ENCODE data around the gene IARS1. TPM values are rescaled to one million over a fixed set of nuclear protein-coding genes. Genes with fewer than 3 reads are reported as not detected.

Gene IARS1
- total RNA-seq, 4 donors from 2014 or later, result 25.4 to 70.7 (median 48.0) TPM

DNA sequence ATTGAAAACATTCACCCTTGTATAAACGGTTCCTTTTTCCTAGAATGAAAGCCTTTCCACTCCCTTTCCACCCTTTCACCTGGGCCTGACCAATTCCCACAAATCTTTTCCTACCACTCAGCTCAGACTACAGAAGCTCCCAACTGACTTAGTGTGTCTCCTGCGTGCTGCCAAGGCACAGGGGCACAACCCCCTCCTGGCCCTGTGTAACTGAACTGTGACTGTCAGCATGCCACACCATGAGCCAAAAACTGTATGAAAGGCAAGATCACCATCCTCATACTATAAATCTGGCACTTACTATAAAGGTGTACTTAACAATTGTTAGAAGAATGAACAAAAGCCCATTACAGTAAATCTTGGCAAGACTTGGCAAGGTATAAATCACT is 20.1 kb upstream of the IARS1 start:
- in situ Hi-C loops (cut with MboI; ENCODE audit: low pct_ligation_motif_present in 1 of 4, low pct_unique_long_range_greater_than_20kb in 1 of 4, low sequenced_read_pairs in 3 of 4), result loop anchor here in 1 of 4 donors (25.0 kb wide), 1 partner anchor 324 kb away; no protein-coding TSS in a partner anchor
- H3K27me3 ChIP-seq, result no peaks in the 10 kb centered on the region
- TF ChIP-seq POLR2A (IDR thresholded peaks at IDR 0.05) (no peak), POLR2AphosphoS5 (IDR thresholded peaks at IDR 0.05) (no peak), EP300 (IDR thresholded peaks at IDR 0.05; ENCODE audit: low read depth) (no peak)
- TF ChIP-seq, protein P1, sequence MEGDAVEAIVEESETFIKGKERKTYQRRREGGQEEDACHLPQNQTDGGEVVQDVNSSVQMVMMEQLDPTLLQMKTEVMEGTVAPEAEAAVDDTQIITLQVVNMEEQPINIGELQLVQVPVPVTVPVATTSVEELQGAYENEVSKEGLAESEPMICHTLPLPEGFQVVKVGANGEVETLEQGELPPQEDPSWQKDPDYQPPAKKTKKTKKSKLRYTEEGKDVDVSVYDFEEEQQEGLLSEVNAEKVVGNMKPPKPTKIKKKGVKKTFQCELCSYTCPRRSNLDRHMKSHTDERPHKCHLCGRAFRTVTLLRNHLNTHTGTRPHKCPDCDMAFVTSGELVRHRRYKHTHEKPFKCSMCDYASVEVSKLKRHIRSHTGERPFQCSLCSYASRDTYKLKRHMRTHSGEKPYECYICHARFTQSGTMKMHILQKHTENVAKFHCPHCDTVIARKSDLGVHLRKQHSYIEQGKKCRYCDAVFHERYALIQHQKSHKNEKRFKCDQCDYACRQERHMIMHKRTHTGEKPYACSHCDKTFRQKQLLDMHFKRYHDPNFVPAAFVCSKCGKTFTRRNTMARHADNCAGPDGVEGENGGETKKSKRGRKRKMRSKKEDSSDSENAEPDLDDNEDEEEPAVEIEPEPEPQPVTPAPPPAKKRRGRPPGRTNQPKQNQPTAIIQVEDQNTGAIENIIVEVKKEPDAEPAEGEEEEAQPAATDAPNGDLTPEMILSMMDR (IDR thresholded peaks at IDR 0.05), result no peak
- H3K27ac ChIP-seq, result no peak overlapping the region
- intact Hi-C loops (cut with DNase I; ENCODE audit: low total_unique reads), result no loop called here
- 80 to 88% methylated on average over 1 to 2 of the region's 2 CpGs for WGBS, 2 donors (ENCODE audit: low coverage in 1 of 2)
- no peaks in the 10 kb centered on the region for H3K4me1 ChIP-seq
- H3K9me3 ChIP-seq, result no peaks in the 10 kb centered on the region
- peaks cover 0 to 51% (median 24%) of the 10 kb centered on the region in 4 donors for H3K36me3 ChIP-seq
- no peak for DNase-seq
- H3K4me3 ChIP-seq, result no peak overlapping the region

DNA sequence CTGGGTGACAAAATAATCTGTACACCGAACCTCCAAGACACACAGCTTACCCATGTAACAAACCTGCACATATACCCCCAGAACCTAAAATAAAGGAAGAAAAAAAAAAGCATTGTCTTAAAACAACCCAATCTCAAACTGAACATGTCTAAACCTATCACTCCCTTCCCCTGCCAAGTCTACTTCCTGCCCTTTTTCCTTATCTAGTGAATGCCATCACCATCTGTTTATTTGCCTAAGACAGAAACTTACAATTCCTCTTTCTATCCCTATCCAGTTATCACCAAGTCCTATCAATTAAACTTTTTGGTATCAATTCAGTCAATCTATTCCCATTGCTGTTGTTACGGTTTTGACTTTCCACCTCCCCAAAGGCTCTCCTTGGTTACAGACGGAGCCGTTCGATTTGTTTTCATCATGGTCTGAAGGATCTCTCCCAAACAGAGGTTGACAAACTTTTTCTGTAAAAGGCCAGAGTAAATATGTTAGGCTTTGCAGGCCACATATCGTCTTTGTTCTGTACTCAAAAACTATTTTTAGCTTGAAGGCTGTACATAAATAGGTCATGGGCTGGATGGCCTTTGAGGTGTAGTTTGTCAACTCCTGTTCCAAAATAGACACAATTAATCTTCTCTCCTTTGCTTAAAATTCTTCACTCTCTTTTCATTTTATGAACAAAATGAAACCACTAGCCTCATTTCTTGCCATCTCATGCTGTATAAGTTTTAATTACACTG is 19.6 kb upstream of the IARS1 start:
- in situ Hi-C loops (cut with MboI; ENCODE audit: low pct_ligation_motif_present in 1 of 4, low pct_unique_long_range_greater_than_20kb in 1 of 4, low sequenced_read_pairs in 3 of 4), result loop anchor here in 1 of 4 donors (25.0 kb wide), 1 partner anchor 324 kb away; no protein-coding TSS in a partner anchor

DNA sequence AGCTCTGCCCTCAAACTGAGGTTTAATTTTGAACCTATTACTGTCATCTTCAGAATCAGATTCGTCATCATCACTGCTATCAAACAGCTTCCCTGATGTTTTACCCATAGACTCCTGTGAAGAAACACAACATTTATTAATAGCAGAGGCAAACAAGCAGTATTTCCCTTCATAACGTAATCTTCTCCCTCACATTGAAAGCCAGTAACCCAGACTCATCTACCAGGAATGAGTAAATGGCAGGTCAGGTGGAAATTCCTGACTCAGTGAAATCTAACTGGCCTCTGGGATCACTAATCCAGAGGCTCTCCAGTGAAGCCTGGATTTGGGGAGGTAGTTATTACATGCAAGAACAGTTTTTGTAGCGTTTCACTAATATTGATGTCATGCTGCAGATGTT is 17.1 kb upstream of the IARS1 start:
- no peak overlapping the region for H3K4me3 ChIP-seq
- in situ Hi-C loops (cut with MboI; ENCODE audit: low pct_ligation_motif_present in 1 of 4, low pct_unique_long_range_greater_than_20kb in 1 of 4, low sequenced_read_pairs in 3 of 4), result loop anchor here in 1 of 4 donors (25.0 kb wide), 1 partner anchor 327 kb away; no protein-coding TSS in a partner anchor
- 76 to 100% methylated on average over 2 to 3 of the region's 3 CpGs for WGBS, 2 donors (ENCODE audit: low coverage in 1 of 2)
- H3K27ac ChIP-seq, result no peak overlapping the region
- peaks cover 0 to 59% (median 23%) of the 10 kb centered on the region in 4 donors for H3K36me3 ChIP-seq
- intact Hi-C loops (cut with DNase I; ENCODE audit: low total_unique reads), result no loop called here
- TF ChIP-seq POLR2A (IDR thresholded peaks at IDR 0.05) (no peak), POLR2AphosphoS5 (IDR thresholded peaks at IDR 0.05) (no peak), EP300 (IDR thresholded peaks at IDR 0.05; ENCODE audit: low read depth) (no peak)
- TF ChIP-seq, protein P1 (IDR thresholded peaks at IDR 0.05), result no peak
- no peaks in the 10 kb centered on the region for H3K27me3 ChIP-seq
- DNase-seq, result no peak
- H3K4me1 ChIP-seq, result no peaks in the 10 kb centered on the region
- no peaks in the 10 kb centered on the region for H3K9me3 ChIP-seq

More for the DNA sequence above, 19.6 kb upstream of the IARS1 start:
- Histone ChIP-seq H3K4me1 (no peaks in the 10 kb centered on the region), H3K4me3 (no peak overlapping the region), H3K9me3 (no peaks in the 10 kb centered on the region), H3K36me3 (peaks cover 0 to 51% (median 24%) of the 10 kb centered on the region in 4 donors), H3K27me3 (no peaks in the 10 kb centered on the region), H3K27ac (no peak overlapping the region)
- 89 to 96% methylated on average over 6 of the region's 6 CpGs for WGBS, 2 donors (ENCODE audit: low coverage in 1 of 2)
- intact Hi-C loops (cut with DNase I; ENCODE audit: low total_unique reads), result no loop called here
- DNase-seq, result no peak
- TF ChIP-seq POLR2A (IDR thresholded peaks at IDR 0.05) (no peak), EP300 (IDR thresholded peaks at IDR 0.05; ENCODE audit: low read depth) (no peak), POLR2AphosphoS5 (IDR thresholded peaks at IDR 0.05) (no peak)
- TF ChIP-seq, protein P1 (IDR thresholded peaks at IDR 0.05), result no peak

DNA sequence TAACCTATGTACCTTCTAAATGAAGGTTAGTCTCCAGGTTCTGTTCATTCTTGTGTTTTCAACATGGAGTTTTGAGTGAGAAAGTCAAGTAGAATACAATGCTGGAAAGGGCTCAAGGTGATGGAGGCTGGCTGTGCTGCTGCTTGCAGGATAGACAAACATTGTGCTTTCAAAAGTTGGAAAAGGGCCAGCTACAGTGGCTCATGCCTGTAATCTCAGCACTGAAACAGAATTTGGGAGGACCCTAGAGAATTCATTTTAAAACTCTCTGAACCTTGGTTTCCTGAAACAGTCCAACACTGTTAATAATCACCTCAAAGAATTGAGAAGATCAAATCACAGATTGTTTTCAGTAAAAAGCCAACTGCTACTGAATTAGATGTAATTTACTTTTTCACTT is 15.4 kb upstream of the IARS1 start:
- intact Hi-C loops (cut with DNase I; ENCODE audit: low total_unique reads), result no loop called here
- peaks cover 0 to 70% (median 31%) of the 10 kb centered on the region in 4 donors for H3K36me3 ChIP-seq
- in situ Hi-C loops (cut with MboI; ENCODE audit: low pct_ligation_motif_present in 1 of 4, low pct_unique_long_range_greater_than_20kb in 1 of 4, low sequenced_read_pairs in 3 of 4), result loop anchor here in 1 of 4 donors (25.0 kb wide), 1 partner anchor 328 kb away; no protein-coding TSS in a partner anchor

More for the DNA sequence above, 15.4 kb upstream of the IARS1 start:
- Histone ChIP-seq H3K27ac (no peak overlapping the region), H3K9me3 (no peaks in the 10 kb centered on the region), H3K4me3 (no peak overlapping the region), H3K4me1 (no peaks in the 10 kb centered on the region), H3K27me3 (no peaks in the 10 kb centered on the region)
- no peak for DNase-seq
- TF ChIP-seq POLR2AphosphoS5 (IDR thresholded peaks at IDR 0.05) (no peak), POLR2A (IDR thresholded peaks at IDR 0.05) (no peak), EP300 (IDR thresholded peaks at IDR 0.05; ENCODE audit: low read depth) (no peak)
- TF ChIP-seq, protein P1 (IDR thresholded peaks at IDR 0.05), result no peak
